ENCODE measurements around the gene NOL6.
"Not testable (repeated sequence)": the region's sequence is repeated elsewhere in the genome, so short reads cannot be mapped to it uniquely, and the experiment has no call there.

The NOL6 gene

DNA sequence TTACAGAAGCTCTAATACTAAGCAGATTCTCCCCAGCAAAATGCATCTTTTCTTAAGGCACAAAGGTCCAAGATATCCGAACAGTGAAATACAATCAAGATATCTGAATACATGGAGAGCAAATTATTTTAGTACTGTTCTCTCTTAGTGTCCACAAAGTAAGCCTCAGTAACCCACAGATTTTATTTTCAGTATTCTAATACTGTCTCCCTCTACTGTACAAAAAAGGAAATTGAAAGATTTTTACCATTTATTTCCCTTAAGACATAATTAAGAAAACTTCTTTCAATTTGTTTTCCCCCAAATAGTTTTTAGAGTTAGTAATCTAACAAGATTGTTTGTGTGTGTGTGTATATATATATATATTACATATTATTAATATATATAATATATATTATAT, 24.7 kb upstream of the NOL6 start:
- no peak overlapping the region for H3K4me3 ChIP-seq (ENCODE audit: low read length)
- no peaks in the 10 kb centered on the region for H3K9me3 ChIP-seq (replicated peaks; ENCODE audit: low read length)
- H3K36me3 ChIP-seq (ENCODE audit: insufficient read depth, low read length) = no peaks in the 10 kb centered on the region
- H3K27me3 ChIP-seq (ENCODE audit: control insufficient read depth, insufficient read depth, low read length) = no peaks in the 10 kb centered on the region
- H3K9ac ChIP-seq (ENCODE audit: low read depth, low read length) = no peak overlapping the region
- no peak overlapping the region for H3K4me2 ChIP-seq (ENCODE audit: low read length)
- no peaks in the 10 kb centered on the region for H3K4me1 ChIP-seq (ENCODE audit: control insufficient read depth, insufficient read depth, low read length)

DNA sequence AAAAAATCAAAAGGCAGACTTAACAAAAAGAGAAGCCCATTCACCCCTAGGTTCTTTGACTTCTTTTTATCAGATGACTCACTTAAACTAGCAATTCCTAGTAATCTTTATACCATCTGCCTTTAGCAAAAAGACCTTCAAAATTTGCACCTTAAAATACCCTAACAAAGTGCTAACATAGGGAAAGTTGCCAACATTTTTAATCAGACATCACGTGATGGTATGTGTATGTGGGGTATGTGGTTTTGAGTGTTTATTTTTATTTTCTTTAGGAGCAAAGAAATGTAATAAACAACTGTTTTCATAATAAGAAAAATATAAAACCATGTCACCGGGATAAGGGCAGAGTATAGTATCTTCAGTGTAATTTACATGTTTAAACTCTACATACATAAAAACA, 20.1 kb upstream of the NOL6 start:
- not testable (repeated sequence) for H3K4me3 ChIP-seq (ENCODE audit: low read length); H3K4me2 ChIP-seq (ENCODE audit: low read length); H3K27me3 ChIP-seq (ENCODE audit: control insufficient read depth, insufficient read depth, low read length); H3K9me3 ChIP-seq (replicated peaks; ENCODE audit: low read length); H3K4me1 ChIP-seq (ENCODE audit: control insufficient read depth, insufficient read depth, low read length); H3K36me3 ChIP-seq (ENCODE audit: insufficient read depth, low read length); H3K9ac ChIP-seq (ENCODE audit: low read depth, low read length)

DNA sequence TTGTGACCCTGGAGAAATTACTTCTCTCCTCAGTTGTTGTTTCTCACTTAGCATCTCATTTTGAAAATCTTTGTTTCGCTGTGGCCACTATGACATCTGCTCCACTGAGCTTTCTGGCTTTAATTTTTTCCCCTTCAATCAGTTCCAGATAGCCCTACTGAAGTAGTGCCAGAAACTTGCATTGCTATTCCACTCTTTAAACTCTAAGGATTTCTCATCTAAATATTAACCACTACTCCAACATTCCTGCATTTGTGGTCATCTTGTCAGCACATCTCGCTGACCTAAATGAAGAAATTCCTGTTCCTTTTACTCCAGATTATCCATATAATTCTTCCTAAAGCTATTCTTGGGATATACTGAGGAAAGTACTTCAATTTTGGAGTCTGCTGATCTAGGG, 15.3 kb upstream of the NOL6 start:
- Histone ChIP-seq H3K4me2 (ENCODE audit: low read length) (no peak overlapping the region), H3K9me3 (replicated peaks; ENCODE audit: low read length) (no peaks in the 10 kb centered on the region), H3K9ac (ENCODE audit: low read depth, low read length) (no peak overlapping the region), H3K4me1 (ENCODE audit: control insufficient read depth, insufficient read depth, low read length) (no peaks in the 10 kb centered on the region), H3K4me3 (ENCODE audit: low read length) (no peak overlapping the region), H3K36me3 (ENCODE audit: insufficient read depth, low read length) (no peaks in the 10 kb centered on the region), H3K27me3 (ENCODE audit: control insufficient read depth, insufficient read depth, low read length) (no peaks in the 10 kb centered on the region)

DNA sequence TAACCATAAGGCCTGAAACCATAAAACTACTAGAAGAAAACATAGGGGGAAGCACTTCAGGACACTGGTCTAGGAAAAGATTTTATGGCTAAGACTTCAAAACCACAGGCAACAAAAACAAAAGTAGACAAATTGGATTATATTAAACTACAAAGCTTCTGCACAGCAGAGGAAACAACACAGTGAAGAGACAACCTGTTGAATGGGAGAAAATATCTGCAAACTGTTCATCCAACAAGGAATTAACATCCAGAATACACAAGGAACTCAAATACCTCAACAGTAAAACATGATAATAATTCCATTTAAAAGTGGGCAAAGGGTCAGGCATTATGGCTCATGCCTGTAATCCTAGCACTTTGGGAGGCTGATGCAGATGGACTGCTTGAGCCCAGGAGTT, 11.6 kb upstream of the NOL6 start:
- not testable (repeated sequence) for H3K36me3 ChIP-seq (ENCODE audit: insufficient read depth, low read length); H3K9me3 ChIP-seq (replicated peaks; ENCODE audit: low read length); H3K27me3 ChIP-seq (ENCODE audit: control insufficient read depth, insufficient read depth, low read length); H3K9ac ChIP-seq (ENCODE audit: low read depth, low read length); H3K4me1 ChIP-seq (ENCODE audit: control insufficient read depth, insufficient read depth, low read length); H3K4me3 ChIP-seq (ENCODE audit: low read length); H3K4me2 ChIP-seq (ENCODE audit: low read length)

- Histone ChIP-seq H3K4me2 (ENCODE audit: low read length) (no peak overlapping the region), H3K9ac (ENCODE audit: low read depth, low read length) (no peak overlapping the region), H3K9me3 (replicated peaks; ENCODE audit: low read length) (no peaks in the 10 kb centered on the region), H3K4me1 (ENCODE audit: control insufficient read depth, insufficient read depth, low read length) (no peaks in the 10 kb centered on the region), H3K4me3 (ENCODE audit: low read length) (no peak overlapping the region), H3K36me3 (ENCODE audit: insufficient read depth, low read length) (no peaks in the 10 kb centered on the region), H3K27me3 (ENCODE audit: control insufficient read depth, insufficient read depth, low read length) (no peaks in the 10 kb centered on the region)
Measured at GRCh38 chr9:33480976-33481375, 7.3 kb upstream of the NOL6 start.

DNA sequence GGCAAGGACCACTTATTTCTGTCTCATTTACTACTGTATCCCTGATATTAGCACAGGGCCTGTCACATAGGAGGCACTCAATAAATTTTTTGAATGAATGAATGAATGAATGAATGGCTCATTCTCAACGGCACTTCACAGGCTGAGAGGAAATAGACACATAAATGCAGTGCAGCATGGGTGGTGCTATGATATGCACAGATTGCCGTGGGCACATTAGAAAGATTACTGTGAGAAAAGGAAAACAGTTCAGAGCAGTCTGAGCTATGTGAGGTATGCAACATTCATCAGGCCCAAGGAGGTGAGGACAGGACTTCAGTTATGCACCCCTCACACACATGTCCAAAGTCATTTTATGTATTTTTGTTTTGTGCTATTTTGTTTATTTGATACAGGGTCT, 6.4 kb upstream of the NOL6 start:
- no peaks in the 10 kb centered on the region for H3K9me3 ChIP-seq (replicated peaks; ENCODE audit: low read length)

DNA sequence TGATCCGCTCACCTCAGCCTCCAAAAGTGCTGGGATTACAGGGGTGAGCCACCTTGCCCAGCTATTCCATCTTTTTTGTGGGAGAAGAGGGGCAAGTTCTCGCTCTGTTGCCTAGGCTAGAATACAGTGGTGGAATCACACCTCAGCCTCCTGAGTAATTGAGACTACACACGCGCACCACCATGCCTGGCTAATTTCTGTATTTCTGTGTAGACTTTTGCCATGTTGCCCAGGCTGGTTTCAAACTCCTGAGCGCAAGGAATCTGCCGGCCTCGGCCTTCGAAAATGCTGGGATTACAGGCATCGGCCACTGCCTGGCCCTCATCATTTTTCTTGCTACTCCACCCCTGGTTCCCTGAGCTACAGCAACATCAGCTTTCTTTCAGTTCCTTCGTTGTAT, 2.8 kb upstream of the NOL6 start:
- no peak overlapping the region for H3K4me2 ChIP-seq (ENCODE audit: low read length)
- no peaks in the 10 kb centered on the region for H3K27me3 ChIP-seq (ENCODE audit: control insufficient read depth, insufficient read depth, low read length)
- no peak overlapping the region for H3K4me3 ChIP-seq (ENCODE audit: low read length)
- no peak overlapping the region for H3K9ac ChIP-seq (ENCODE audit: low read depth, low read length)
- peaks cover 8% of the 10 kb centered on the region for H3K36me3 ChIP-seq (ENCODE audit: insufficient read depth, low read length)
- H3K4me1 ChIP-seq (ENCODE audit: control insufficient read depth, insufficient read depth, low read length) = peaks cover 14% of the 10 kb centered on the region
- H3K9me3 ChIP-seq (replicated peaks; ENCODE audit: low read length) = no peaks in the 10 kb centered on the region

More for the DNA sequence above, 6.4 kb upstream of the NOL6 start:
- no peaks in the 10 kb centered on the region for H3K27me3 ChIP-seq (ENCODE audit: control insufficient read depth, insufficient read depth, low read length)
- H3K4me3 ChIP-seq (ENCODE audit: low read length) = no peak overlapping the region
- H3K36me3 ChIP-seq (ENCODE audit: insufficient read depth, low read length) = no peaks in the 10 kb centered on the region
- H3K4me1 ChIP-seq (ENCODE audit: control insufficient read depth, insufficient read depth, low read length) = no peaks in the 10 kb centered on the region
- no peak overlapping the region for H3K4me2 ChIP-seq (ENCODE audit: low read length)
- H3K9ac ChIP-seq (ENCODE audit: low read depth, low read length) = no peak overlapping the region

DNA sequence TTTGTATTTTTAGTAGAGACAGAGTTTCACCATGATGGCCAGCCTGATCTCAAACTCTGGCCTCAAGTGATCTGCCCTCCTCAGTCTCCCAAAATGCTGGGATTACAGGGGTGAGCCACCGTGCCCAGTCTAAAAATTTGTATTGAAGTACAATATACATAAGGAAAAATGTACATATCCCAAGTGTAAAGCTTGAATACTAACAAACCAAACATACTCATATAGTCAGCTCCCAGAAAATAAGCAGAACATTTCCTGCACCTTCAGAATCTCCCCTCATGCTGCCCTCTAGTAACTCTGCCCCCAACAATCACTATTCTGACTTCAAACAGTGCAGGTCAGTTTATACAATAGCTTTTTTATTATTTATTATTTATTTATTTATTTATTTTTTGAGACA, 1.6 kb upstream of the NOL6 start:
- Histone ChIP-seq H3K4me1 (ENCODE audit: control insufficient read depth, insufficient read depth, low read length) (peaks cover 16% of the 10 kb centered on the region), H3K27me3 (ENCODE audit: control insufficient read depth, insufficient read depth, low read length) (no peaks in the 10 kb centered on the region), H3K36me3 (ENCODE audit: insufficient read depth, low read length) (peaks cover 10% of the 10 kb centered on the region), H3K9ac (ENCODE audit: low read depth, low read length) (no peak overlapping the region), H3K4me3 (ENCODE audit: low read length) (no peak overlapping the region), H3K9me3 (replicated peaks; ENCODE audit: low read length) (no peaks in the 10 kb centered on the region), H3K4me2 (ENCODE audit: low read length) (no peak overlapping the region)

DNA sequence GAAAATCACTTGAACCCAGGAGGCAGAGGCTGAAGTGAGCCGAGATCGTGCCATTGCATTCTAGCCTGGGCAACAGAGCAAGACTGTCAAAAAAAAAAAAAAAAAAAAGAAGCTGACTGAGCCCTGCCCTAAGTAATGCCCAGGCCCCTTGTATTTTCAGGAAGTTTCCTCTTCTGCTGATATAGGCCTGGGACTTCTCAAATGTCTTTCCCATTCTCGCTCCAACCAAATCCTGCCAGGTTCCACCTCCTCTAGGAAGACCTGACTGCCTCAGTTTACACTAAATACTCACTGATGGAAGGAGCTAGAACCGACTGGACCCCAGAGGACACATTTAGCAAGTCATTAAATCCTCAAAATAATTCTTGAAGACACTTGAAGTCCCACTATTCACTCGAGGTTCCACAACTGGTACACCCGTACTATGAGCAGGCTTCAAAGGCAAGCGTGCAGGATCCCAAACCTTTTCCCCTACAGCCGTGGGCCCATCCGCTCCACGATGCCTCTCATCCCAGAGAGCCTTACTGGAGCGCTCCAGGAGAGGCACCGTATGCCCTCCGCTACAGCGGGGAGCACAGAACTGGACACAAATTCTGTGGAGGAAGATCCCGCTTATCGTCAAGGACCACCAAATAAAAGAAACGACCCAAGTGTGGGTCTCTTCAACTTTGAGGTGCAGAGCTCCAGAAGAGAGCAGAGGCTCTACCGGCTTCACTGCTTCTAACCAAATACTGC, 676 bp downstream of the NOL6 start:
- peaks cover 16% of the 10 kb centered on the region for H3K4me1 ChIP-seq (ENCODE audit: control insufficient read depth, insufficient read depth, low read length)
- H3K27me3 ChIP-seq (ENCODE audit: control insufficient read depth, insufficient read depth, low read length) = no peaks in the 10 kb centered on the region
- peak overlapping the region; percentile 83 for H3K4me3 ChIP-seq (ENCODE audit: low read length)
- H3K9ac ChIP-seq (ENCODE audit: low read depth, low read length) = peak overlapping the region; percentile 81
- H3K9me3 ChIP-seq (replicated peaks; ENCODE audit: low read length) = no peaks in the 10 kb centered on the region
- H3K36me3 ChIP-seq (ENCODE audit: insufficient read depth, low read length) = peaks cover 32% of the 10 kb centered on the region
- H3K4me2 ChIP-seq (ENCODE audit: low read length) = peak overlapping the region; percentile 98

DNA sequence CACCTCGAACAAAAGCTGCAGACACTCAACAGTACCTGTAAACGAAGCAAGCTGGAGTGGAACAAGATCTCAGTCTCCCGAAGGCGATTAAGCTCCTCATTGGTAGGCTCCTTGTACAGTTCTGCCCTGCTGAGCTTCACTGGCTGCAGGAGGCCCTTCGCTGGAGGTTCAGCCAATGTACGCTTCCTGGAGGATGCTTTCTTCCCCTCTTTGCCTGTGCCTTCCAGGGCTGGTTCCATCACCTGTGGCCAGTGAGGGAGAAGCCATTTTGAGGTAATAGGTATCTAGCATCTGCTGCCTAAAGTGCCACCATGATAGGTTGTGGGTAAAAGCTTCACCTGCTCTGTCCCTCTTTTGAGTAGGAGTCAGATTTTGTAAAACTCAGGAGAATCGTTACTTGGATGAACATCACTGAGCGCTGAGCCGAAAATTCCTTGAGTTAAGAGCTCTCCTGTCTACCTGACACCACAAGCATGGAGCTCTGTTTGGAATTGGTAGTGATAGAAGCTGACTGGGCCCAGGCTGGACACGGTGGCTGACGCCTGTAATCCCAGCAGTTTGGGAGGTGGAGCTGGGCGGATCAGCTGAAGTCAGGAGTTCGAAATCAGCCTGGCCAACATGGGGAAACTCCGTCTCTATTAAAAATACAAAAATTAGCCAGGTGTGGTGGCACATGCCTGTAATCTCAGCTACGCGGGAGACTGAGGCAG, 1.4 kb downstream of the NOL6 start:
- H3K9me3 ChIP-seq (replicated peaks; ENCODE audit: low read length) = no peaks in the 10 kb centered on the region
- peaks cover 16% of the 10 kb centered on the region for H3K4me1 ChIP-seq (ENCODE audit: control insufficient read depth, insufficient read depth, low read length)
- peak overlapping the region; percentile 81 for H3K9ac ChIP-seq (ENCODE audit: low read depth, low read length)
- H3K4me2 ChIP-seq (ENCODE audit: low read length) = peak overlapping the region; percentile 98
- no peaks in the 10 kb centered on the region for H3K27me3 ChIP-seq (ENCODE audit: control insufficient read depth, insufficient read depth, low read length)
- peaks cover 39% of the 10 kb centered on the region for H3K36me3 ChIP-seq (ENCODE audit: insufficient read depth, low read length)
- peak overlapping the region; percentile 83 for H3K4me3 ChIP-seq (ENCODE audit: low read length)

DNA sequence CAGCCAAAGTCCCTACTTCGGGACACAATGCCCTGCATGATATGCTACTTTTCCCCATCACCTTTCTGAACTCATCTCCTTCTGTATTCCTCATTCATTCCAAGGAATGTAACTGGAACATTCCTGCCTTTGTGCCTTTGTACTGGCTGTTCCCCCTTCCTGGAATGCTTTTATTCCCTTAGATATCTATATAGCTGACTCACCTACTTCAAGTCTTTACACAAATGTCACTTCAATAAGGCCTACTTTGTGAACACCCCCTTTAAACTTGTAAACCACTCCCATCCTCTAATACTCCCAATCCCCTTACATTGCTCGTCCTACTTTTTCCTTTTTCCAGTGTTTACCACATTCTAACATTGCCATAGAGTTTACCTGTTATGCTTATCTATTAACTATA, 2.4 kb downstream of the NOL6 start:
- H3K4me3 ChIP-seq (ENCODE audit: low read length) = no peak overlapping the region
- H3K9ac ChIP-seq (ENCODE audit: low read depth, low read length) = no peak overlapping the region
- peak overlapping the region; percentile 98 for H3K4me2 ChIP-seq (ENCODE audit: low read length)
- H3K36me3 ChIP-seq (ENCODE audit: insufficient read depth, low read length) = peaks cover 49% of the 10 kb centered on the region
- H3K27me3 ChIP-seq (ENCODE audit: control insufficient read depth, insufficient read depth, low read length) = no peaks in the 10 kb centered on the region
- peaks cover 16% of the 10 kb centered on the region for H3K4me1 ChIP-seq (ENCODE audit: control insufficient read depth, insufficient read depth, low read length)
- no peaks in the 10 kb centered on the region for H3K9me3 ChIP-seq (replicated peaks; ENCODE audit: low read length)

GRCh38 chr9:33469891-33470290, 3.8 kb downstream of the NOL6 start:
- peaks cover 63% of the 10 kb centered on the region for H3K36me3 ChIP-seq (ENCODE audit: insufficient read depth, low read length)
- H3K4me3 ChIP-seq (ENCODE audit: low read length) = no peak overlapping the region
- H3K9me3 ChIP-seq (replicated peaks; ENCODE audit: low read length) = no peaks in the 10 kb centered on the region
- peaks cover 16% of the 10 kb centered on the region for H3K4me1 ChIP-seq (ENCODE audit: control insufficient read depth, insufficient read depth, low read length)
- H3K4me2 ChIP-seq (ENCODE audit: low read length) = no peak overlapping the region
- no peaks in the 10 kb centered on the region for H3K27me3 ChIP-seq (ENCODE audit: control insufficient read depth, insufficient read depth, low read length)
- H3K9ac ChIP-seq (ENCODE audit: low read depth, low read length) = no peak overlapping the region

Data from skeletal muscle satellite cell (primary cell).